ENCODE results near the gene CSNK1A1. TPM values are rescaled to one million over a fixed set of nuclear protein-coding genes. Genes with fewer than 3 reads are reported as not detected.

CSNK1A1 gene
- total and polyA plus RNA-seq, 2 of the 4 experiments (the other 2 are of a cell fraction): 140 to 419 TPM

DNA sequence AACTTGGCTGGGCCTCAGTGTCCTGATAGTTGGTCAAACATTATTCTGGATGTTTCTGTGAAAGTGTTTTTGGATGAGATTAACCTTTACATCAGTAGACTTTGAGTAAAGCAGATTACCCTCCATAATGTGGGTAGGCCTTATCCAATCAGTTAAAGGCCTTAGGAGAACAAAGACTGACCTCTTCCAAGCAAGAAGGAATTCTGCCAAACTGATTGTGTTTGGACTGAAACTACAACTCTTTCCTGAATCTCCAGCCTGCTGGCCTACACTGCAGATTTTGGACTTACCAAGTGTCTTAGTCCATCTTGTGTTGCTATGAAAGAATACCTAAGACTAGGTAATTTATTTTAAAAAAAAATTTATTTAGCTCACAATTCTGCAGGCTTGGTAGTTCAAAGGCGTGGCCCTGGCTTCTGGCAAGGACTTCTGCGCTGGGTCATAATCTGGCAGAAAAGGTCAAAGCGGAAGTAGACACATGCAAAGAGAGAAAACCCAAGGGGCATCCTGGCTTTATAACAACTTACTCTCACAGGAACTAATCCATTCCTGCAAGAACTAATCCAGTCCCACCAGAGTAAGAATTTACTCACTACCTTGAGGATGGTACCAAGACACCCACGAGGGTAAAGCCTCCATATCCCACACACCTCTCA is 21.5 kb upstream of the CSNK1A1 start:
- Histone ChIP-seq H2BK120ac (ENCODE audit: low read depth, low read length) (no peak overlapping the region), H3K23ac (ENCODE audit: low read depth, low read length) (no peak overlapping the region), H2BK5ac (ENCODE audit: low read depth, low read length, poor library complexity, severe bottlenecking) (no peak overlapping the region), H3K27me3 (ENCODE audit: control insufficient read depth, insufficient read depth, low read length) (no peaks in the 10 kb centered on the region), H3K4me1 (ENCODE audit: control insufficient read depth, insufficient read depth, low read length) (no peaks in the 10 kb centered on the region), H3K79me1 (ENCODE audit: low read depth in 1 of 2, low read length in 2 of 2) (no peaks in the 10 kb centered on the region), H2BK20ac (ENCODE audit: low read depth, low read length) (no peak overlapping the region), H3K4me2 (ENCODE audit: low read depth, low read length) (no peak overlapping the region), H2AK5ac (ENCODE audit: low read depth, low read length) (no peak overlapping the region; the same call in 1 of the 2 replicates), H3K9ac (ENCODE audit: low read depth, low read length) (no peak overlapping the region), H4K20me1 (ENCODE audit: insufficient read depth, low read length) (no peaks in the 10 kb centered on the region), H3K4ac (ENCODE audit: low read depth, low read length) (no peak overlapping the region), H4K8ac (ENCODE audit: low read depth in 2 of 2, low read length in 2 of 2) (no peak overlapping the region), H3K4me3 (ENCODE audit: insufficient read depth, low read depth, low read length) (no peak overlapping the region), H3K27ac (ENCODE audit: insufficient read depth, low read length) (no peak overlapping the region), H3K14ac (replicated peaks; ENCODE audit: low read depth, low read length) (no peak overlapping the region), H2AFZ (replicated peaks; ENCODE audit: low read length, poor library complexity) (no peak overlapping the region), H3K18ac (ENCODE audit: low read depth, low read length) (no peak overlapping the region), H2AK9ac (replicated peaks; ENCODE audit: low read depth, low read length, poor library complexity) (no peak overlapping the region), H3K9me1 (ENCODE audit: insufficient read depth, low read length) (no peaks in the 10 kb centered on the region), H4K5ac (ENCODE audit: low read depth, low read length) (no peak overlapping the region), H3K36me3 (ENCODE audit: control insufficient read depth, insufficient read depth, low read length) (no peaks in the 10 kb centered on the region), H4K91ac (ENCODE audit: insufficient read depth, low read depth, low read length) (no peak overlapping the region), H3K56ac (ENCODE audit: extremely low read depth, insufficient read depth, low read length) (no peak overlapping the region), H2BK15ac (ENCODE audit: low read depth, low read length) (no peak overlapping the region), H3K9me3 (ENCODE audit: control insufficient read depth, insufficient read depth, low read length) (no peaks in the 10 kb centered on the region)
- in situ Hi-C loops (cut with MboI; ENCODE audit: low sequenced_read_pairs): loop anchor here (25.0 kb wide), 1 partner anchor 410 kb away; no protein-coding TSS in a partner anchor
- intact Hi-C loops (cut with micrococcal nuclease): no loop called here
- dilution Hi-C loops (cut with HindIII; ENCODE audit: low sequenced_read_pairs, unreplicated experiment): no loop called here
- TF ChIP-seq RFX5 (IDR thresholded peaks at IDR 0.05; ENCODE audit: low read depth, low read length) (no peak), MAZ (IDR thresholded peaks at IDR 0.05; ENCODE audit: borderline replicate concordance, low read depth, low read length) (no peak), RAD21 (IDR thresholded peaks at IDR 0.05; ENCODE audit: low read length) (no peak), BHLHE40 (IDR thresholded peaks at IDR 0.05; ENCODE audit: low read depth, low read length) (no peak), SMC3 (IDR thresholded peaks at IDR 0.05; ENCODE audit: low read depth, low read length) (no peak), MAFK (IDR thresholded peaks at IDR 0.05; ENCODE audit: low read depth, low read length) (no peak), CEBPB (IDR thresholded peaks at IDR 0.05; ENCODE audit: low read depth, low read length) (no peak), CHD1 (IDR thresholded peaks at IDR 0.05; ENCODE audit: low read depth, low read length) (no peak)
- ATAC-seq (ENCODE audit: low read depth): no peak
- no TSS peak for BruUV-seq (replicated peaks)
- no peak for DNase-seq
- CTCF ChIA-PET: no interaction called here
- POLR2A ChIA-PET (ENCODE audit: unreplicated experiment): no interaction called here
- WGBS, 2 experiments (ENCODE audit: extremely low coverage in 2 of 2, insufficient read length in 1 of 2): 83% methylated on average over 2 of the region's 4 CpGs; no CpG with 5 or more reads in 1 of the 2 experiments
